ENCODE measurements around the gene PSMB3.

GRCh38 chr17:38766341-38766740 is 13.8 kb downstream of the PSMB3 start:
- TF ChIP-seq CTCF (IDR thresholded peaks at IDR 0.05; ENCODE audit: low read length) (no peak), EZH2 (IDR thresholded peaks at IDR 0.05; ENCODE audit: borderline replicate concordance, low read length) (no peak)

Data from OCI-LY1 (cell line).